Natural killer cell treated with Interleukin-12 subunit alpha and Interleukin-12 subunit beta and Interleukin-15 and Interleukin-18, amount 100 ng/mL, for 72 hours (primary cell): ENCODE data around the gene GJB2. TPM values are rescaled to one million over a fixed set of nuclear protein-coding genes. Genes with fewer than 3 reads are reported as not detected.

Experiments used
- ATAC-seq, 2 donors: fragments of 150-1000 bp; cut with Tn5 transposase in 1 of 2; sonication (Bioruptor Pico), chemical (Tn5 transposase) in 1 of 2; 2 replicates each; pipeline ENCODE4 v1.10.0; 2021
- DNase-seq: peaks from one replicate; pipeline ENCODE4 v3.0.0; 2022; ENCODE audit warnings: low spot score
- H3K27ac Mint-ChIP-seq, 2 donors: 1 replicate in 1 of 2; 2 replicates in 1 of 2; pipeline ENCODE4 v1.8.0; 2022; ENCODE audit warnings: mixed read lengths in 2 of 2, mild to moderate bottlenecking in 1 of 2, moderate library complexity in 1 of 2
- H3K27me3 Mint-ChIP-seq, 2 donors: 1 replicate in 1 of 2; 2 replicates in 1 of 2; pipeline ENCODE4 v1.8.0; 2022; ENCODE audit warnings: mixed read lengths in 2 of 2
- H3K36me3 Mint-ChIP-seq: one replicate; pipeline ENCODE4 v1.8.0; 2022; ENCODE audit warnings: mixed read lengths
- H3K4me1 Mint-ChIP-seq, 2 donors: 1 replicate in 1 of 2; 2 replicates in 1 of 2; pipeline ENCODE4 v1.8.0; 2022; ENCODE audit warnings: low read depth in 2 of 2, mixed read lengths in 2 of 2, mild to moderate bottlenecking in 1 of 2
- H3K4me3 Mint-ChIP-seq: one replicate; pipeline ENCODE4 v1.8.0; 2022; ENCODE audit warnings: mixed read lengths
- H3K9me3 Mint-ChIP-seq: 2 replicates; pipeline ENCODE4 v1.8.0; 2022; ENCODE audit warnings: mixed read lengths
- total RNA-seq, 2 donors: library from RNA; stranded (reverse); gene quantifications; one replicate each; pipeline ENCODE4 v1.2.3, GENCODE V29; 2022

Gene GJB2
- total RNA-seq, 2 donors from 2014 or later = 0.17 to 6.0 TPM

DNA sequence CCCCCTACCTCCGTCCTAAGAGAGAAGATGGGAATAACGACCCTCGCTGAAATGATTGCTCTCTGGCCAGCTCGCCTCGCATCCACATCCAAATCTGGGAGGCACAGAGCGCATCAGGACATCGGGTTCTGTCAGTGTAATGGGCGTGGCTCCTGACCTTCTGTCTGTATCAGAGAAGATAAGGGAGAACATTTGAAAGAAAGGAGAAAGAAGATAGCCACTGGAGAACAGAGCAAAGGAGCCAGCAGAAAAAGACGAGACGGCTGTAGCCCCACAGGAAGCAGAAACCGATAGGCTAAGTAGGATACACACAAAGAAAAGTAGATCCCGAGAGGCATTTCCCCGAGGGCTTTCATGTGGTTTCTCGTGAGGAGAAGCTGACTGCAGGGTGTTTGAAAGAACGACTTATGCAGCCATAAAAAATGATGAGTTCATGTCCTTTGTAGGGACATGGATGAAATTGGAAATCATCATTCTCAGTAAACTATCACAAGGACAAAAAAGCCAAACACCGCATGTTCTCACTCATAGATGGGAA, 14.0 kb upstream of the GJB2 start:
- DNase-seq (no peak), ATAC-seq (no peak)
- Mint-ChIP-seq H3K27me3 (peaks cover 15 to 33% of the 10 kb centered on the region in 2 donors), H3K4me1 (peaks cover 0 to 3% of the 10 kb centered on the region in 2 donors), H3K36me3 (no peaks in the 10 kb centered on the region), H3K9me3 (no peaks in the 10 kb centered on the region), H3K4me3 (no peak overlapping the region), H3K27ac (no peak overlapping the region)

DNA sequence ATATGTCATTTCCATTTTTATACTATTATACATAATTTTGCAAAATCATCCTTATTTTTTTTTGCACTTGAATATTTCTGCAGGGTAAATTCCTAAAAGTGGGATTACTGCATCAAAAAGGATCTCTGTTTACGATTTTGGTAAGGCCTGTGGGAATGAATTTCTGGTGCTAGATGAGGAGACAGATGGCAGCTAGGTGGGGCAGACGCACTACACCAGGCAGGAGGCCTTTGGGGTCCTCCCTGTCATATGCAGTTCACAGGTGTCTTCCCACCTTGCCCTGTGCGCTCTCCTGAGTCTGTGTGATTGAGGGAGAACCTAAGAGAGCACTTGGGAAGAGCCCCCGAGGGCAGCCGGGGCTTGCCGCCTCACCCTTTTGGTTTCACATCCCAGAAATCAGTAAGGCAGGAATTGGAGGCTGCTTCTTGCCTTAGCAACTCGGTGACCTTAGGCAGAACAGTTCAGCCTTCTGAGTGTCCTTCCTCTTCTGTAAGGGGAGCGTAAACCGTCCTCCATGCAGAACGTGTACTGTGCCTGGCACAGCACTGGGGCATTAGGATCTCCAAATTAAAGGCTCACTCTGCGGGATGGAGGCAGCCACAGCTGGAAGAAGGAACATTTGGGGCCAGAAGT, 13.4 kb upstream of the GJB2 start:
- no peak for DNase-seq
- Mint-ChIP-seq H3K36me3 (no peaks in the 10 kb centered on the region), H3K9me3 (no peaks in the 10 kb centered on the region), H3K4me3 (no peak overlapping the region), H3K27ac (no peak overlapping the region), H3K4me1 (peaks cover 0 to 3% of the 10 kb centered on the region in 2 donors), H3K27me3 (peaks cover 18 to 33% of the 10 kb centered on the region in 2 donors)
- ATAC-seq = no peak

DNA sequence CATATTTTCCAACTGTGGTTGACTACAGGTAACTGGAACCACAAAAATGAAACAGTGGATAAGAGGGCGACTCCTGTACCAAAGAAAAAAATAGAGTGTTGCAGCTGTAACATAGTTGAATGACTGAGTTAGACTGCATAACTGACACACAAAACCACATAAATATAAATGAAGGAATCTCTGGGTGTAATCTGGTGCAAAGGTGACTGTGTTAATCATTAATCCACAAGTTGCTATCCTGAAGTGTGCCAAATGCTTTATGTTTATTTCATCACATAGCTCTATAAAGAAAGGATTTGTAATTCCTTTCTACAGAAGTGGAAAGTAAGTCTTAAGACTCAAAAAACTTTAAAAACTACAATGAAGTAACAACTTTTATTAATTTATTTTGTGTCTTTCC, 6.0 kb upstream of the GJB2 start:
- Mint-ChIP-seq H3K4me3 (no peak overlapping the region), H3K9me3 (no peaks in the 10 kb centered on the region), H3K27ac (no peak overlapping the region), H3K4me1 (peaks cover 8 to 12% of the 10 kb centered on the region in 2 donors), H3K27me3 (peaks cover 32 to 58% of the 10 kb centered on the region in 2 donors), H3K36me3 (no peaks in the 10 kb centered on the region)
- DNase-seq = no peak
- ATAC-seq = no peak

DNA sequence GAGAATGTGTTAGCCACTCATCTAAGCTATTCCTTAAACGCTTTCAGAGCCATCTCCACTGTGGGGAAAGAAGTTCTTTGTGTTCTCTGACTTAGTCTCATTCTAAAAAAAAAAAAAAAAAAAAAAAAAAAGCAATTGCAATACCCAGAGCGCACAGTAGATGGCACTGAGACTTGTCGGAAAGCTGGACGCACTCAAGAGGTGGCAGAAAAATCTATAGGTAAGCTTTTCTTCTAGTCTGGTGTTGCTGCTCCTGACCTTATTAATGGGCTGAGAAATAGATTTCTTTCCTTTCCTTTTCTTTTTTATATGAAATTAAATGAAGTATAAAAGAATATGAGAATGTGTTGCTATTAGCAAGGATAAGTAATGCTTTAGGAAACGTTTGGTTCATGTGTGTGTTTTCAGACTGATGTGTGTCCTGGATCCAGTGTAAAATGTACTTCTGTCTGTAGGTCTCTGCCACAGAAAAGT, 4.7 kb upstream of the GJB2 start:
- Mint-ChIP-seq H3K4me1 (peaks cover 12 to 18% of the 10 kb centered on the region in 2 donors), H3K9me3 (no peaks in the 10 kb centered on the region), H3K4me3 (no peak overlapping the region), H3K36me3 (no peaks in the 10 kb centered on the region), H3K27ac (no peak overlapping the region), H3K27me3 (peaks cover 36 to 58% of the 10 kb centered on the region in 2 donors)
- DNase-seq (no peak), ATAC-seq (peak; percentile 48 to 55)

DNA sequence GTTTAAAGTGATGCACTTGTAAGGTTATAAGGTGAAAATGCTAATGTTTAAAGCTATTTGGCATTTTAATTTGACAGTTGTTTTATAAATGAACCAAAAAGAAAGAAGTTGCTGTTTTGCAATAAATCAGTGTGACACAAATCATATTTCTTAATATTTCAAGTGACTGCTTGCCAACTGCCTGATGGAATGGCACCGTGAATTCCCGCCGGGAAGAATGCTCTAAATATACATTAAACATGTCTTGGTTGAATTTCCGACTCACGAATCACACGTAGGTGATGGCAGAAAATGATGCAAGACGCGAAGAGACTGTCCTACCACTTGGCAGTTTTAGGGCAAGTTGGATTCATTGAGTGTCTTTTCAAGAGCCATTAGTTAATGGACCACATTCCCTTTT, 3.1 kb upstream of the GJB2 start:
- no peak overlapping the region for H3K27ac Mint-ChIP-seq
- no peaks in the 10 kb centered on the region for H3K36me3 Mint-ChIP-seq
- no peak for DNase-seq
- H3K4me1 Mint-ChIP-seq = peaks cover 12 to 18% of the 10 kb centered on the region in 2 donors
- no peak for ATAC-seq
- peaks cover 41 to 64% of the 10 kb centered on the region in 2 donors for H3K27me3 Mint-ChIP-seq
- no peak overlapping the region for H3K4me3 Mint-ChIP-seq
- H3K9me3 Mint-ChIP-seq = no peaks in the 10 kb centered on the region

DNA sequence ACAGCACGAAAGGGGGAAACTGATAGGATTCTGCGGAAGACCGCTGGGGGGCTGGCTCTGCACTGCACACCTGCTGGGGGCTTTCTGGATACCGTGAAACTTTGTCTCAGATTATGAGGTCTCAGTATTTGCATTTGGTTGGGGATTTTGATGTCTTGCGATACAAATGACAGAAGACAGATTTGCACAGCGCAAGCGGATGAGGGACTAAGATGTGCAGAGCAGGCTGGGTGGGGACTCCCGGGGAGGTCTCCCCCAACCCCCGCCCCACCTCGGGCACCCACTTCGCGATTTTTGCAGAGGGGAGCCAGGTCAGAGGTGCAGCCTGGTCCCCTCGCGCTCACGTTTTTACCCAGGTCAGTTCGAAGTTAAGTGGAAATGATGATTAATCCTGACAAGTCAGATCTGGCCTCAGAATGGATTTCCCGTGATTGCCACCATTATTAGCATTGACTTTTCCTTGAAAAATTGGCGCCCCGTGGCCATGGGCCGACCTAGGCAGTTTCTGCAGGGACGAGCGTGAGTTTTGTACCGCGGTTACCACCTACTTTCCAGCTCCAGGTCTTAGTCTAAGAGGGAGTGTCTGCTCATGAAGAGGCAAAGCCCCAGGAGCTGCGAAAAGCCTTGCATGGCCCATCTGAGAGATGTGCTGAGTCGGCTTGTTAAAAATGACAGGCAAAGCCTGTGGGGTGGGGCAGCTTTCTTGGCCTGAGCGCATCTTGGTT, 1.3 kb upstream of the GJB2 start:
- ATAC-seq = no peak
- Mint-ChIP-seq H3K27ac (no peak overlapping the region), H3K4me1 (peaks cover 16 to 18% of the 10 kb centered on the region in 2 donors), H3K4me3 (peak overlapping the region; percentile 63), H3K27me3 (peaks cover 43 to 64% of the 10 kb centered on the region in 2 donors), H3K36me3 (no peaks in the 10 kb centered on the region), H3K9me3 (no peaks in the 10 kb centered on the region)
- DNase-seq = no peak

DNA sequence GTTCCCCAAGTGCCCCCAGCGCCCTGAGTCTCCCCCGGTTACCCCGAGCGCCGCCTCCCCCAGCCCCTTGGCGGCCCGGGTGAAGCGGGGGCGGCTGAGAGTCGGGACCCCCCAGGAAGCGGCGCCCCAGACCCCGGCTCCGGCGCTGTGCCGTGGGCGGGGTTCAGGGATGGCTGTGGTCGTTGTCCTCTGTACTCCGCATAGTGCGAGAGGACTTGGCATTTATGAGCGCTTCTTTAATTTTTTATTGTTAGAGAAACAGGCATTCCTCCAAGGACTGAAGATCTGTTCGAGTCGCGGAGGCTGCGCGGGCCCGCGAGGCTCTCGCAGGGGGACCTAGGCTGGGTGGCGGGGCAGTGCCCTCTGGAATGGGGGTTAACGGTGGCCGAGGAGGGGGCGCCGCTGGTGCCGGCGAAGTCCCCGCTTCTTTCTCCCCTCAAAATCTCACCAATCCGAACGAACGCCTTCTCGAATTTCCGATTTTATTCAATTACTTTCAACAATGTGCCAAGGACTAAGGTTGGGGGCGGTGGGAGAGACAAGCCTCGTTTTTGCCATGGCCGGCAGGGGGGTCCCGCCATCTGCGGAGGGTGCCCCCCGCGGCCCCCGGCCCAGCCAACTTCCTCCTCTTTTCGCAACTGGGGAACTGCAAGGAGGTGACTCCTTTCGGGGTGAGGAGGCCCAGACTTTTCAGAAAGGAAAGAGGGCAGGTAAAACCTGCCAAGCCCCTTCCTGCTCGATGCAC, 596 bp upstream of the GJB2 start:
- no peak for DNase-seq
- H3K36me3 Mint-ChIP-seq = no peaks in the 10 kb centered on the region
- no peak for ATAC-seq
- H3K27ac Mint-ChIP-seq = no peak overlapping the region
- no peaks in the 10 kb centered on the region for H3K9me3 Mint-ChIP-seq
- H3K4me3 Mint-ChIP-seq = peak overlapping the region; percentile 63
- peaks cover 43 to 68% of the 10 kb centered on the region in 2 donors for H3K27me3 Mint-ChIP-seq
- H3K4me1 Mint-ChIP-seq = peaks cover 16 to 18% of the 10 kb centered on the region in 2 donors

DNA sequence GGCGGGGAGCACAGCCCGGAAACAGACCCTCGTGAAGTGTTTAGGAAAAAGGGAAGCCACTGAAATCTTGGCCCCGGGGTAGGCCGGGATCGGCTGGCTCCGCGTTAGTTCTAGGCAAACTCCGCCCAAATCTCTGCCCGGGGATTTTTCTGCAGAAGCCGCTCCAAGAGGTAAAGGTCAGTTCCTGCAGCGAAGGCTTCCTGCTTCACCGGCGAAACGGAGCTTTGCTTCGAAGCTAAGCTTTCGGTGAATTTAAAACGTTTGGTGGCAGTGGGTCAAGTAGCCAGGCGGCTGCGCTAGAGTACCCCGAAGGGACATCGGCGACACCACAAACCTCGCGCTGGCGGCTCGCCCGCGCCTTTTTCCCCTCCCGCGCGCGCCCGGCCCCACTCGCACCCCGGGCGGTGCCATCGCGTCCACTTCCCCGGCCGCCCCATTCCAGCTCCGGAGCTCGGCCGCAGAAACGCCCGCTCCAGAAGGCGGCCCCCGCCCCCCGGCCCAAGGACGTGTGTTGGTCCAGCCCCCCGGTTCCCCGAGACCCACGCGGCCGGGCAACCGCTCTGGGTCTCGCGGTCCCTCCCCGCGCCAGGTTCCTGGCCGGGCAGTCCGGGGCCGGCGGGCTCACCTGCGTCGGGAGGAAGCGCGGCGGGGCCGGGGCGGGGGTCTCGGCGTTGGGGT, 441 bp downstream of the GJB2 start:
- ATAC-seq (no peak), DNase-seq (no peak)
- peaks cover 16 to 18% of the 10 kb centered on the region in 2 donors for H3K4me1 Mint-ChIP-seq
- H3K27me3 Mint-ChIP-seq = peaks cover 46 to 61% of the 10 kb centered on the region in 2 donors
- no peaks in the 10 kb centered on the region for H3K36me3 Mint-ChIP-seq
- no peaks in the 10 kb centered on the region for H3K9me3 Mint-ChIP-seq
- no peak overlapping the region for H3K4me3 Mint-ChIP-seq
- H3K27ac Mint-ChIP-seq = no peak overlapping the region

DNA sequence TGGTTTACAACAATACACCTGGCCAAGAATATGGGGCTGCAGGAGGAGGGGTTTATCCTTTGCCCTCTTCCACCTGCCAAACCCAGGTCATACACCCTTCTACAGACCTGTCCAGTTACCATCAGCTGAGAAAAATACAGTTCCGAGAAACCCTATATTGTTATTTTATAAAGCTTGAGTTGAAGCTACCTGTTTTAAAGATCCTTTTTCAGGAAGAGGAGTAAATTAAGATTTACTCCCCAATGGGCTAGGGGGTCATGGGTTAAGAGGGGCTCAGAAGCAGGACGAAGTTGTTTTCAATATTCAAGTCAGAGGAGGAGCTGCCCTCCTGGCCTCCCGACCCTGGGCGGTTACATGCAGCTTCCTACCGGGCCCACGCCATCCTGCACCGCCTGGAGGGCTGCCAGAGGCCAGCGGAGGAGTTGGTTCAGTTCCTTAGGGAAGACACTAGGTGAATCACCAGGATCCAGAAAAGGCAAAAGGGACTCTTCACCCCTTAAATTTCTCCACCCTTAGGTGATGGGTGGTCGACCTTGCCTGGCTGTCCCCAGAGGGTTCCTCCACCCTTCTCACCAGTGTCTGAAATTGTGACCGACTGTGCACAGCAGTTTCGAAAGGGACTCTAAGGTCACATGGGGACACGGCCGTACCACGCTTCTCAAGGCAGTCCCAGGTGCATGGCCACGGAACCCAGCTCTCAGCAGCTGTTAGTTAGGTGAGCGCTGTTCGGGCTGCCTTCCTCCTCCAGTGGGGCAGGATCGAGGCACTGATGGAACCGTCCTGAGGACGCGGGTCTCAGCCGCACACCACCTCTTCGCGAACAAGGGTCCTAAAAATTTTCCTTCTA, 1.2 kb downstream of the GJB2 start:
- Mint-ChIP-seq H3K27ac (no peak overlapping the region), H3K9me3 (no peaks in the 10 kb centered on the region), H3K4me3 (peak overlapping the region; percentile 27), H3K27me3 (peaks cover 44 to 53% of the 10 kb centered on the region in 2 donors), H3K36me3 (no peaks in the 10 kb centered on the region), H3K4me1 (peaks cover 16 to 18% of the 10 kb centered on the region in 2 donors)
- DNase-seq (no peak), ATAC-seq (peak in 1 of 2 donors; percentile 21)

DNA sequence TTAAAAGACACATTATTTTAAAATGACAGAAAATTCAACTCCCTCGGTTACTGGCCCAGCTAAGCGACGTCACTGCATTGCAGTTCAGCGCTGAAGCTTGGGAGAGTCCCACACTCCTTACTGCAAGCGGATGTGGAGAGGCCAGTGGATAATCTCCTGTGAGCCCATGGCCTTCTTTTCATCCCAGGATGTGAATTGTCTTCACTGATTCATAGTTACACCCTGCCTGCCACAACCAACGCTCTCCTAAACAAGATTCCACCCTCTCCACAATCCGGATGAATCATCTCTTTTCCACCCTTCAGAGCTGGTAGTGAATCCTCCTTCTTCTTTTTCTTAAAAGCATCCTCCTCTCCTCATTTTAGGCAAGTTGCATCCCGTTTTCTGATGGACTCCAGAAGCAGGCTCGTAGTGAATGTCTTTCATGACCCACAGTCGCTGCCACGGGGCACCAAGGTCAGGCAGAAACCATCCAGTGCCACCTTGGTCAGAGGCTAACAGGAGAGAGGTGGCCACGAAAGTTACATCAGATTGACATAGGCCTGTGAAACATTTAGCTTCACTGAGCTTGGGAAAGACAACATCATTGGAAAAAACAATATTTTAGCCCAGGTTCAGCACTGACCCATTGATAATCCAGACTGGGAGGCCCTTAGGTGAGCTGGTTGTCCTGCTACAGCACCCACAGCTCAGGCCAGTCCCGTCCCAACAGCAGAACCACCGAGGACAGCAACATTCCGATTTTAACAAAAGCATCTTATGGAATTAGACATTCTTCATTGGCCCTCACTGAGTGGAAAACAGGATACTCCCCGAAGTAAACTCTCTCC, 2.0 kb downstream of the GJB2 start:
- Mint-ChIP-seq H3K36me3 (no peaks in the 10 kb centered on the region), H3K9me3 (no peaks in the 10 kb centered on the region), H3K4me3 (no peak overlapping the region), H3K4me1 (peaks cover 16 to 18% of the 10 kb centered on the region in 2 donors), H3K27ac (no peak overlapping the region), H3K27me3 (peaks cover 45% of the 10 kb centered on the region in 2 donors)
- no peak for ATAC-seq
- no peak for DNase-seq

DNA sequence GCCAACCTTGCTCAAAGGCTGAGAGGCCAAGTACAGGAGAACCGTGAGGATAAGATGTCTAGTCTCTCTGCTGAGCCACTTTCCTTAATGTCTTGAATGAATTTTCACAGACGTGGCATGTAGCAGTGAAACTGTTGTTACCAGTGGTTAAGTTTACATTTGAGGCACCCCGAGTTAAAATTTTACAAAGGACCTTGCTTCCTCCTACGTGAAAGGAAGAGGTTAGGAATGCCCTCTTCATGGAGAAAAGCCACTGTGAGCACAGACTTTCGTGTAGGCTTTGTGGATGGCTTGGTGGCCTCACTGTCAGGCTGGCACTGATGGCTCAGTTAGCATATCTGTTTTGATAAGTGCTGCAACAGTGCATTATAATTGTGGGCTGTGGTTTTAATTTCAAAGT, 2.7 kb downstream of the GJB2 start:
- H3K4me1 Mint-ChIP-seq = peaks cover 16 to 18% of the 10 kb centered on the region in 2 donors
- ATAC-seq (no peak), DNase-seq (no peak)
- no peaks in the 10 kb centered on the region for H3K36me3 Mint-ChIP-seq
- H3K27ac Mint-ChIP-seq = no peak overlapping the region
- H3K4me3 Mint-ChIP-seq = no peak overlapping the region
- no peaks in the 10 kb centered on the region for H3K9me3 Mint-ChIP-seq
- peaks cover 44 to 45% of the 10 kb centered on the region in 2 donors for H3K27me3 Mint-ChIP-seq
